Measurements from ENCODE around the gene HAGH. TPM values are rescaled to one million over a fixed set of nuclear protein-coding genes. Genes with fewer than 3 reads are reported as not detected.

HAGH gene
- 70.3 and 94.3 TPM in 2 replicates for total RNA-seq

GRCh38 chr16:1826691-1827573, at the start of gene HAGH, which contains the start of gene FAHD1:
HAGH (minus strand) TSS chr16:1826825; CDS start chr16:1826787, 38 bp downstream.
FAHD1 (plus strand) TSS chr16:1827206; CDS start chr16:1827239, 33 bp downstream.

DNA sequence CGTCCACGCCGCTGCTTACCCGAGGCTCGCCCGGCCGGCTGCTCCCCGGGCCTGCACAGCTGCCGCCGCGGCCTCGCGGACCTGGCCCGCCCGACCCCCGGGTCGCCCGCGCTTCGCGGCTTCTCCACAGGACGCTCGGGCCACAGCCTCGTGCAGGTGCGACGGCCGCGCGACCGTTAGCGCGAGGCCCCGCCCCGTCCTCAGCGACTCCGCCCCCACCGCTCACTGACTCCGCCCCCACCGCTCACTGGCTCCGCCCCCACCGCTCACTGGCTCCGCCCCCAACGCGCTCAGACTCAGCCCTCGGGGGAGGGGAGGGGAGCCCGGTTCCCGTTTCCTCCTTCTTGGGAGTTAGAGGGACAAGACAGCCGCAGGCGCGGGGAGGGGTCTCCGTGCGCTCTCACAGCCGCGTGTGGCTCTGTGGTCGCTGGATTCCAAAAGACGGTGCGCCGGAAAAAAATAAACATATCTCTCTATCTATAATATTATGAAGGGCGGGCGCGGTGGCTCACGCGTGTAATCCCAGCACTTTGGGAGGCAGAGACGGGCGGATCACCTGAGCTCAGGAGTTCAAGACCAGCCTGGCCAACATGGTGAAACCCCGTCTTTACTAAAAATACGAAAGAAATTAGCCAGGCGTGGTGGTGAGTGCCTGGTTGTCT, 45.5 kb upstream of the HAGH start, which contains the start of gene MEIOB:
MEIOB (minus strand) TSS at position 191 of the 662 bp plus-strand sequence. CDS start 3,989 bp downstream, outside the sequence.

GRCh38 chr16:1793578-1794220, 32.9 kb downstream of the HAGH start, which contains the start of gene IGFALS:
IGFALS (minus strand) TSS chr16:1793705; CDS start chr16:1793652, 53 bp downstream.

DNA sequence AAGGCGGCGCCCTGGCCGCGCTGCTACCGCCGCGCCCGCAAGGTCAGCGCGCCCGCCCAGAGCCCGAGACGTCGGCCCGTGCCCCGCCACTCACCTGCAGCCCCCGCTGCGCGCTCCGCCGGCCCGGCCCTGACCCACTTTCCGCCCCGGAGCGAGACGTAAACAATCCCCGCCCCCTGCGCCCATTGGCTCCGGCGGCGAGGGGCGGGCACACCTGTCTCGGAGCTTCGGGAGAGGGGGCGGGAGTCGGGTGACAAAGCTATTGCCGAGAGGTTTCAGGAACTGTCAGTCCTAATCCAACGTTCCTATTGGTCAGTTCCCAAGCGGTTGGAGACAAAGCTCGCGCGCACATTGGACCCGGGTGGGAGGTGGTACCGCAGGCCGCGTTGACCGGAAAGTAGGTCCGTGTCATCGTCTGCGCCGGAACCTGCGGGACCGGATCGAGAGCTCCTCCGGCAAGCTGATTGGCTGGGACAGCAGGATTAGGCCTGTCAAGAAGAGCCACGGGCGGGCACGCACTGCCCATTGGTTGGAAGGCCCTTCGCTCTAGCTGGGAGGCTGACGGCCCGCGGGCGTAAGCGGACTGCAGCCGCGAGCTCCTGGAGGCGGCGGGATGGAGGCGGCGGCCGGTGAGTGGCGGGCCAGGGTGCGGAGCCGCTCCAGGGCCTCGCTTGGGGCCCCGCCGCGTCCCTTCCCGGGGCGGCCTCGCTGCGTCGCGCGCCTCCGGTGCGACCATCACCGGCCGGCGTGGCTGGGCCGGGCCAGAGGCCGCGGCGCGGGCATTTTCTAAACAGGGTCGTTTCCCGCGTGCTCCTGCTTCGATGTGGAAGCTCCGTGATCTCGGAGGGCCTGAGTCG, 44.0 kb downstream of the HAGH start, which contains the start of the genes NUBP2 and SPSB3:
NUBP2 (plus strand) TSS at position 553 of the 857 bp plus-strand sequence; CDS start at position 614, 61 bp downstream.
SPSB3 (minus strand) TSS at position 164 of the 857 bp plus-strand sequence. CDS start 1,088 bp downstream, outside the sequence.

GRCh38 chr16:1772908-1773702, 53.5 kb downstream of the HAGH start, which contains the start of gene MRPS34:
MRPS34 (minus strand) TSS chr16:1773134; CDS start chr16:1773119, 15 bp downstream.

GRCh38 chr16:1772362-1772907, 54.2 kb downstream of the HAGH start, which contains the start of gene EME2:
EME2 (plus strand) TSS chr16:1772810; CDS start chr16:1773228, 418 bp downstream.

DNA sequence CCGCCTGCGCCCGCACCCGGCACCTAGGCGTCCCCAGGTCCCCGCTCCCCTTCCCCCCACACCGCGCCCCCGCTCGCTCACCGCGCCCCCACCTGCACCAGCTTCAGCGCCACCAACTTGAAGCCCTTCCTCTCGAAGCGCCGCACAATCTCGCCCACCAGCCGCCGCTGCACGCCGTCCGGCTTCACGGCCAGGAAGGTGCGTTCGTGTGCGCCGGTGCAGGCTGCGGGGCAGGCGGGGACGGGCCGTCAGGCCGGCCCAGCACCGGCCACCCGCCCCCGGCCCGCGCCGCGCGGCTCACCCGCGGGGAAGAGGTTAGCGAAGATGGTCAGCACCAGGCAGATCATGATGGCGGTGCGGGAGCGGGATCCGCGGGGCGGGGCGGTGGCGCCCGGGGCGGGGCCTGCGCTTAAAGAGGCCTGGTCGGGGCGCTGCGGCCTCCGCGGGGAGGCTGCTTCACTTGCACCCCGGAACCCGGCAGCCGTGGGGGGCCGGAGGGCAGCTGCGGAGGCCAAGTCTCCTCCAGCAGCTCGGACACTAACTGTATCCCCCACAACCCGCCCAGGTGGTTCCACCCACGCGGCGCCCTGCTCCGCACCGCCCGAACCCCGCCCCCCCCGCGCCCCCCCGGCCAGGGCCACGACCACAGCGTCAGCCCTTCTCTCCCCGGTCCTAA, 55.3 kb downstream of the HAGH start, which contains the start of gene NME3:
NME3 (minus strand) TSS at position 356 of the 676 bp plus-strand sequence; CDS start at position 347, 9 bp downstream.

Other genes starting within 250 kb of the HAGH start
- 11.5 and 22.9 TPM in 2 replicates for gene IFT140, start 214.8 kb downstream of the HAGH start, total RNA-seq
- 6.0 and 15.6 TPM in 2 replicates for gene CRAMP1, start 214.5 kb downstream of the HAGH start, total RNA-seq
- gene JPT2, start 148.5 kb downstream of the HAGH start, total RNA-seq: 31.1 and 64.1 TPM in 2 replicates
- gene MAPK8IP3, start 120.6 kb downstream of the HAGH start, total RNA-seq: 21.9 and 50.8 TPM in 2 replicates
- gene NME3, start 55.3 kb downstream of the HAGH start, total RNA-seq: 39.3 and 51.6 TPM in 2 replicates
- gene EME2, start 54.0 kb downstream of the HAGH start, total RNA-seq: 3.7 and 9.2 TPM in 2 replicates
- 68.8 and 72.9 TPM in 2 replicates for gene MRPS34, start 53.7 kb downstream of the HAGH start, total RNA-seq
- gene SPSB3, start 44.3 kb downstream of the HAGH start, total RNA-seq: 45.2 and 60.4 TPM in 2 replicates
- 67.3 and 75.4 TPM in 2 replicates for gene NUBP2, start 43.9 kb downstream of the HAGH start, total RNA-seq
- under 0.01 TPM in 1 of 2 replicates, not detected in the other for gene IGFALS, start 33.1 kb downstream of the HAGH start, total RNA-seq
- 70.3 and 124 TPM in 2 replicates for gene FAHD1, start 381 bp upstream of the HAGH start, total RNA-seq
- not detected in 2 replicates for gene MEIOB, start 45.3 kb upstream of the HAGH start, total RNA-seq
- gene HS3ST6, start 91.6 kb upstream of the HAGH start, total RNA-seq: not detected in 2 replicates
- gene MSRB1, start 116.4 kb upstream of the HAGH start, total RNA-seq: 6.5 and 8.7 TPM in 2 replicates
- not detected in 2 replicates for gene RPL3L, start 127.9 kb upstream of the HAGH start, total RNA-seq
- 133 and 143 TPM in 2 replicates for gene NDUFB10, start 132.7 kb upstream of the HAGH start, total RNA-seq
- gene RPS2, start 138.0 kb upstream of the HAGH start, total RNA-seq: 1,957 and 2,987 TPM in 2 replicates
- not detected in 2 replicates for gene RNF151, start 140.0 kb upstream of the HAGH start, total RNA-seq
- gene TBL3, start 145.2 kb upstream of the HAGH start, total RNA-seq: 33.7 and 61.0 TPM in 2 replicates
- gene NOXO1, start 154.6 kb upstream of the HAGH start, total RNA-seq: 0.13 and 0.16 TPM in 2 replicates
- gene GFER, start 157.4 kb upstream of the HAGH start, total RNA-seq: 11.1 and 12.3 TPM in 2 replicates
- 0.65 and 2.8 TPM in 2 replicates for gene SYNGR3, start 163.1 kb upstream of the HAGH start, total RNA-seq
- 11.2 and 24.5 TPM in 2 replicates for gene ZNF598, start 183.0 kb upstream of the HAGH start, total RNA-seq
- gene NPW, start 193.0 kb upstream of the HAGH start, total RNA-seq: 0.16 TPM in 1 of 2 replicates, not detected in the other
- gene NHERF2, start 200.1 kb upstream of the HAGH start, total RNA-seq: 52.4 and 55.7 TPM in 2 replicates
- 23.5 and 61.5 TPM in 2 replicates for gene NTHL1, start 221.0 kb upstream of the HAGH start, total RNA-seq
- 32.4 and 79.5 TPM in 2 replicates for gene TSC2, start 221.2 kb upstream of the HAGH start, total RNA-seq

All from bladder microvascular endothelial cell (primary cell).